HG03196 (cell line): ENCODE results near the gene STIM2.
A peak's percentile ranks its signal among the peaks of the same experiment; 100 is the strongest.
"Not testable (repeated sequence)": the region's sequence is repeated elsewhere in the genome, so short reads cannot be mapped to it uniquely, and the experiment has no call there.

Source experiments
- ATAC-seq: cut with Tn5 transposase; IDR thresholded peaks from one replicate; pipeline ENCODE4 v1.9.1; 2021; ENCODE audit not compliant: unreplicated experiment

The STIM2 gene

DNA sequence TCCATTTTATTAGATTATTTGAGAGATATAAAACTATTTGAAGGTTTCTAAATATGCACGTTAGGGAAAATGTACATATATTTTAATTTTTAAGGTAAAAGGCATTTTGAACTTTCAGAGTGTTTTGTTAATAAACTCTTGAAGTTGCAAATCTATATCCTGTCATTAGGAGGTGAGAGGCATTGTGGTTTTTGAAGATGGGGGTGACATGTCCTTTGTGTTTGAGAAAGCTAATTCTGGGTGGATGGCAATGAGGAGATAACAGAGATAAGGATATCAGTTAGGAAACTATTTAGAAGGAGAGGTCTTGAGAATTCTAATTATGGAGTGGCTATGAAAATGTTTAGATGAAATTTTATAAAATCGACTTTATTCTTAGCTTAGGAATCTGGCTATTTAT lies 6.1 kb downstream of the STIM2 start:
- ATAC-seq: no peak

DNA sequence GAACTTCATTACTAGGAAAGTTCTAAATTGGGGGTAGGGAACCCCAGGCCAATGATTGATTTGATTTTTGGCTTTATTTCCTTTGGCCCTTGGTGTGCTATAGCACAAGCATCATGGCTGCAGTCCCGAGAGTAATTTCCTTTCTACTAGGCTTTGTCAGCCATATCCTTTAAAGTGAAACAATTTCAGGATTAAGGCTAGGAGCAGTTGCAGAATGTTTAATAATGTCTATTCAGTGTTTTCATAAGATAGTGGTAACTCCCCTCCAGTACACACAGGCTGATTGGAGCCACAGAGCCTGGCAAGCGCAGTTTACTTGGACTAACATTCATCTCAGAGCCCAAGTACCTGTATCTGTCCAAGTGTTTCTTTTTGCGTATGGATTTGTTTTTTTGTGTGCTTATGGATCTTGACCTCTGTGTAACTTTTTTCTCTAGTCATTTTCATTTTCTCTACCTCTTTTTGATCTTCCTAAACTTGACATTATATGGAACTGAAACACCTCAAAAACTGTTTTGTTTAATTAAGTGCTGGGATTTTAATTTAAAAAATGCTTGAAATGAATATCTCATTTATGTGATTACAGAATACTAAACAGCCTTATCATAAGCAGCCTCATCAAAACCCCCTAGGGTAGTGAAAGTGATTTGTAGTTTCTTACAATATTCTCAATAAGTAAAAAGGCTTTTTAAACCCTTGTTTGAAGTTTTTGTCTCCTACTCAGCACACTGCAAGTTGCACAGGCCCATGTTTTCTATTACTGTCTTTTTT lies 7.5 kb downstream of the STIM2 start:
- ATAC-seq: no peak

DNA sequence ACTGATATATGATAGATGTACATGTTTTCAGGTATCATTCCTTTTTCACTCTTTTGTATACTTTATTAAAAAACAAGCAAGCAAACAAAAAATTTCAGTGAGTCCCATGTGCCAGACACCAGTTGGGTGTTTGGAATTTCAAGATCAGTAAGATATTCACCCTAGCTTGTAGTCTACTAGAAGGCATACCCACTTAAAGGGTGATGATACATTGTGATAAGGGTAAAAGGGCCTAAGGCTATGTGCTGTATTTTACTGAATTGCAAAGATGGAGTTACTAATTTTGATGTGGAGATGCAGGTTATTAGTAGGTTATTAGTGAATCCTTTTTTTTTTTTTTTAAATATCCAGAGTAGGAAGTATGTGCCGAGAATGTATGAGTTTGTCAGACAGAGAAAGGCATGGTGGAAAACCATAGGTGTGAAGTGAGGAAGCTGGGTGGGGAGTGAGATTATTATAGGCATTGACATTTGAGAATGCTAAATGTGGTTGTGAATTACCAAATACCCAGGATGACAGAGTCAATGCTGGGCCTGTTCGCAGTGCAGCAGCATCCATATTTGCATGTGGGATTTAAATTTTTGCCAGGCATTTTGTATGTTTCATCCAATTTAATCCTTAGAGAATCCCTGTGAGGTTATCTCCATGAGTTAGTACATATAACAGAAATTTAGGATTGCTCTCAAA lies 10.1 kb downstream of the STIM2 start:
- ATAC-seq: no peak

DNA sequence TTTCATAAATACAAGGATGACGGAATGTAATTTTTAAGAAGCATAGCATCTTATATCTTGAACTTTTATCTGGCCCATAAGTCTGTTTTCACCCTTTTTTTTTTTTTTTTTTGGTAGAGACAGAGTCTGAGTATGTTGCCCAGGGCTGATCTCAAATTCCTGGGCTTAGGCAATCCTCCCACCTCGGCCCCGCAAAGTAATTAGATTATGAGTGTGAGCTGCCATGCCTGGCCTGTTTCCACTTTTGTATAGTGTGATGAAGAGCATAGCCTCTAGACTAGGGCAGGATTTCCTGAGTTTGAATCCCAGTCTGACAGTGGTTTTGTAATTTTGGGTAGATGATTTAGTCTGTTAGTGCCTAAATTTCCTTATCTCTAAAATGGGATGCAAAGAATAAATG lies 11.0 kb downstream of the STIM2 start:
- ATAC-seq: no peak

DNA sequence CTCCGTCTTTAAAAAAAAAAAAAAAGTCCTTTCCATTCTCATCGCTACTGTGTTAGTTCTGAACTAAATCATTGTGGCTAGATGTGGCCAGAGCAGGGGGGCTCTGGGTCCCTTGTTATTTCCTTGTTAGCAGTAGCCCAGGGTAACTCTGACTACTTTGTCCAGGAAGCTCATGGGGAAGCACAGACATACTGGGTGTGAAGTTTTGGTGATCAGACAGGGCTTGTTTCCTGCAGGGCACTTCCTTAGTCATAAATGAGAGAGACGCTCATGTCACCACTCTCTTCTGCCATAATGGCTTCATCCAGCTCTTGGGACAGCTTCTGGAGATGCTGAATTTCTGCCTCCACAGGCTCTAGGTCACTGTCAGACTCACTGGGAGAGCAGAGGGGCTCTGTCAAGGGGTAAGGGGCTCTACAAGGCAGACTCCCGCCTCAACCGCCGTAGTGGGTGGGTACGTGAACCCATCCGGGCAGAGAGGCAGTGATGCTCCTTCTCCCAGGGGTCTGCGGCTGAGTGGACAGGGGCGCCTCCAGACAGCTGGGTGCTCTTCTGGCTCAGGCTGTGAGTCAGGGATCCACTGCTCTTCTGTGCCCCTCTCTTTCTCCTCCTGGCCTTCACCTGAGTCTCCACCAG lies 12.9 kb downstream of the STIM2 start:
- ATAC-seq: peak; percentile 85

DNA sequence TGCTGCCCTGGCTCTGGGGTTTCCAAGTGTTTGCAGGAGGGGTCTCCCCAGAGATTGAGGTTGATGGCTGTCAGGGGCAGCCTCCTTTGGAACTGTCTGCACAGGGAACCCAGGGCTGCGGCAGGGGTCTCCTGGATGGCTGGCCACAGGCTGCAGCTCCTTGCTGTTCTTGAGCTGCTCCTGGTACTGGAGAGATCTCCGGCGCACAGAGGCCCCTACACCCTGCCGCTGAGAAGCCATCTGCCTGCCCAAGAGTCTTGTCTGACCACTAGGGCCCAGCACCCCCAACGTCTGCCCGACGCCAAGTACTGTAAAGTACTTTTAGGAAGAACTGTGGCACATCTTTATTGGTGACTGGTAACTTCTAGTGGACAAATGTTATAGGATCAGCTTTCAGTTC lies 13.5 kb downstream of the STIM2 start:
- ATAC-seq: no peak

DNA sequence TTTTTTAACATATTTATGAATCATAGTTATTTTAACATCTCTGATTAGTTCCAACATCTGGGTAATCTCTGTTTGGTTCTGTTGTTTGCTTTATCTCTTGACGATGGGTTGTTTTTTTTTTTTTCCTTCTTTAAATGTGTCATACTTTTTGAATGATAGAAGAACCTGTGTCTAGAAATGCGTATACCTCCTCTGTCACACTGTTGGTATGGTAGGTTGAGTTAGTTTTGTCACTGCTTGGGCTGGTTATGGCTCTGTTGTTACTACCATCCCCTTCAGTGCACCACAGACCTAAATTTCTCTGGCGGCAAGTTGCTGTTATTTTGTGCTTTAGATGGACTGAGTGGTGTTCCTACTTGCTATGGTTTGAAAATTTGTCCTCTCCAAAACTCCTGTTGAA lies 16.8 kb downstream of the STIM2 start:
- no peak for ATAC-seq

DNA sequence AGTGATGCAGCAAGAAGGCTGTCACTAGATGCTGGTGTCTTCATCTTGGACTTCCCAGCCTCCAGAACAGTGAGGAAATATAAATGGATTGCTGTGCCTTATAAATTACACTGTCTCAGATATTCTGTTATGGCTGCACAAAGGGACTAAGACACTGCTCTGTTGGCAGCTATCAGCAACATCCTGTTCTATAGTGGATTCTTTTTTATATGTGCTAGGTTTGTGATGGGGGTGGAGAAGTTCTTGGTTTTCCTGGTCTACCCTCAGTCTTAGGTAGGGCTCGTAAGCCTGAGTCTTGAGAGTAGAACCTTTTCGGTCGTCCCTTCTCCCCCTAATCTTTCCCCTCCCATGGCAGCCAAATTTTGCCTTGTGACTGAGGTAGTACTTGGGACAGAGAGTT lies 17.3 kb downstream of the STIM2 start:
- no peak for ATAC-seq

DNA sequence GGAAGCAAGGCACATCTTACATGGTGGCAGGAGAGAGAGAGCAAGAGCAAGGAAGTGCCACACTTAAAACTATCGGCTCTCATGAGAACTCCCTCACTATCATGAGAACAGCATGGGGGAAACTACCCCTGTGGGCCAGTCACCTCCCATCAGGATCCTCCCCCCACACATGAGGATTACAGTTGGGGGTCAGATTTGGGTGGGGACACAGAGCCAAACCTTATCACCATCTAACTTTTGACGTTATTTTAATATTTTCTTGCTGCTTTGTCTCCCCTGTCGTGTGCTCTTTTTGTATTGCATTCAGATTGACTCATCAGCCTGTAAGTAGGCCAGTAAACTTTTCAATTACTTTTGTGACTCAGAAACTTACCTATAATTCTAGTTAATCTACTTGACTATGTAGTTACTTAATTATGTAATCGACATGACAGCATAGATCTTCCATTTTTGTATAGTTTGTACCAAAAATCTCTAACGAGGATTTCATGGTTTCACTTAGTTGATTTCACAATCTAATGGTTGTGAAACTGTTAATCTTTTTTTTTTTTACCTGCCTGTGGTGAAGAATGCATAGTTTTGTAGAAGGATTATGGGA lies 18.3 kb downstream of the STIM2 start:
- no peak for ATAC-seq

DNA sequence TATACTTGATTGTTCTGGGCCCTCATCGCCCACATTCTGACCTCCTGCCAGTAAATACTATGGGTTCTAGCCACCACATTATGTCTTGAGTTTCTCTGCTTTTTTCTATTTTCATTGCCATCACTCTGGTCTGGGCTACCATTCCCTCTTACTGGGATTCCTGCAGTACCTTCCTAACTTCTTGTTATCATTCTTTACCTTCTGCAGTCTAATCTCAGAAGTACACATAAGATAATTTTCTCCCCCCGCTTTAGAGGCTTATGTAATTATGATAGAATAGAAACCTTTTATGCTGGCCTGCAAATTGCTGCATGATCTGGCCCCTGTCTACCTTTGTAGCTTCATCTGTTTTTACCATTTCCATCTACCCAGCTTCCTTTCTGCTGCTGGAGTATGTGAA lies 19.2 kb downstream of the STIM2 start:
- no peak for ATAC-seq

DNA sequence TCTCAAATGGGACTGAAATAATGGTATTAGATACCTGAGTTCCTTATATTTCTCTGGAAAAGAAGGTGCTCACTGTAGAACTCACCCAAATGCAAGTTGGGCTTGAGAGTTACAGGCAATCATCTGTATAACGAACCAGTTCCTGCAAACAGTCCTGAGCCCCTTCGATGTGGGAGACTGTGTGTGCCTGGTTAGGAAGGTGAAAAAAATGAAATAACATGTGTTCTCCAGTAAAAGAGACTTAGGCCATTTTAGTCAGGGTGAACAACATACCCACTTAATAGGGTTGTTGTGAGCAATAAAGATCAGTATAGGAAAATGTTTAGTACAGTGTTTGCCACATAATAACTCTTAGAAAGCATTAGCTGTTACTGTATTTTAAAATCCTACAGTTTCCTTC lies 23.4 kb downstream of the STIM2 start:
- ATAC-seq: no peak

DNA sequence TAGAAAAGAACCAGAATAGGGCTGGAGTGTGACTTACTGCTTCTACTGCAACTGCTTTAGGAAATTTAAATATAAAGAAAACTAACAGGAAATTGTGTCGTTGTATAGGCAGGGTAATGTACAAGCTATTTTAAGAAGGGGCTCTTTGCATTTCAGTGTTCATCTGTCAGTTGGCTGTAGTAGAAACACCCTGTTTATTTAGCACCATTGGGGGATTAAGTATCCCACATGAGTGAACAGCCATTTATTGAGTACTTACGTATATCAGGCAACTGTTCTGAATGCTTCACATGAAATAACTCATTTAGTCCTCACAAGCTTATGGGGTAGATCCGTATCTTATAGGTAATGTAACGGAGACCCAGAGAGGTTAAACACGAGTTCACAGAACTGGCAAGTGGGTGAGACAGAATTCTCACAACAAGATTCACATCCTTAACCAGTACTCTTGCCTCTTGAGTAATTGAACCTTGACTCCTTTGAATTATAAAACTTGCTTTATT lies 23.9 kb downstream of the STIM2 start:
- ATAC-seq: peak; percentile 52

DNA sequence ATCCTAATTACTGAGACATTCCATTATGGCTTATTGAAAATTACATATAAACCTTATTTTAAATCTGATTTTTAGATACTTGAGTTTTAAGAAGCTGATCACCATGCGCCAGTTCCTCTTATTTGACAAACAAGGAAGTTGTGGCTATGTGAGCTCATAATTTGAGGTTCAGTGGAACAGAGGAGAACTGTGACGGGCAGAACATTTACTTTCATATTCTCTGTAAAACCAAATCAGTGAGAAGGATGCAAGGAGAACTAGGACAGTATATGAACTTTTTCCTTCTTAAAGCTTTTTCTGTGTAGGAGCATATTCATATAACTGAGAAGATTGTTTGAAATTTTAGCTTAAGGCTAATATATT lies 25.3 kb downstream of the STIM2 start:
- peak; percentile 80 for ATAC-seq

DNA sequence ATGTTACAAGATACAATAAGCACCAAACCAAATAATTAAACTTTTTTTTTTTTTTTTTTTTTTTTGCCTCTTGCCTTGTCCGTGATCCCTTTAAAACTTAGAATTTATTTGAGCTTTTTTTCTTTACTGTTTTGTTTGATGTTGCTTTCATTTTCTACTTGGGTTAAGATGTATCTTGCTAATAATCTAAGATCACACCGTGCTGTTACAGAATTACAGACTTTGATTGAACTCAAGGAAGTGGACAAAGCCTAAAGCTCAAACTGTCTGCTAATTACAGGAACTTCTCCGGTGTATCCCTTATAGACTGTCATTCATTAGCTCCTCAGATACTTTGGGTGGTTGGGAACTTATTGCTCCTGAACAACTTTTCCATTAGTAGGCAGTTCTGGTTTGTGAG lies 26.5 kb downstream of the STIM2 start:
- ATAC-seq: no peak

DNA sequence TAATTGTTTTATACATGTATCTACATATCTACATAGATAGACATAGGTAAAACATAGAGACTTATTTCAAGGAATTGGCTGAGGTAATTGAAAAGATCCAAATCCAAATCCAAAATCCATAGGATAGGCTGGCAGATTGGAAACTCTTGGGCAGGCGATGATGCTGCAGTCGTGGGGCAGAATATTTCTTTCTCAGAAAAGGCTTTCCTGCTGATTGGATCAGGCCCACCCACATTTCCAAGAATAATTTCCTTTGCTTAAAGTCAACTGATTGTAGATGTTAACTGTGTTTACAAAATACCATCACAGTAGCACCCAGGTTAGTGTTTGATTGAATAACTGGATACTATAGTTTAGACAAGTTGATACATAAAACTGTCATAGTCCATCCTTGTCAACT lies 27.2 kb downstream of the STIM2 start:
- ATAC-seq: no peak

DNA sequence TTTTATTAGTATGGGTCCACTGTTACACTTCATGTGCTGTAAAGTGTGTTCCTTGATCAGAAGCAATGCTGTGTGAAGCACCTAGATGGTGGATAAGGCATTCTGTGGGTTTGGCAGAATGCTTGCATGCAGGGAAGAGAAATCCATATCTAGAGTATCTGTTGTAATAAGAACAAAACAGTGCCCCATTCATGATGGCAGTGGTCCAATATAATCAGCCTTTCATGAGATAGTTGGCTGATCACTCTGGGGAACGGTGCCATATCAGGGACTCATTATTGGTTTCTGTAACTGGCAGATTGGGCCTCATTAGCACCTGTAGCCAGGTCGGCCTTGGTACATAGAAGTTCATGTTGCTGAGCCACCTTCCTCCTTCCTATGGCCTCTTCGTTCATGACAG lies 28.7 kb downstream of the STIM2 start:
- no peak for ATAC-seq

DNA sequence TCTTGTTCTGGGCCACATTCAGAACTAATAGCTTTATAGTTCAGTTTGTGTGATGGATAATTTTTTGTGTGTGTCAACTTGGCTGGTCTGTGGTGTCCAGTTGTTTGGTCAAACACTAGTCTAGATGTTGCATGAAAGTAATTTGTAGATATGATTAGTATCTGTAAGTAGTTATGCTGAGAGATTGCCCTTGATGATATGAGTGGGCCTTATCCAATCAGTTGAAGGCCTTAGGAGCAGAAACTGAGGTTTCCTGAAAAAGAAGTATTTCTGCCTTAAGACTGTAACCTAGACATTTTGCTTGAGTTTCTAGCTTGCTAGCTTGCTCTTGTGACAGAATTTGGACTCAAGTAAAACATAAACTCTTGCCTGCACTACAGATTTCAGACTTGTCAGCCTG lies 30.4 kb downstream of the STIM2 start:
- no peak for ATAC-seq

DNA sequence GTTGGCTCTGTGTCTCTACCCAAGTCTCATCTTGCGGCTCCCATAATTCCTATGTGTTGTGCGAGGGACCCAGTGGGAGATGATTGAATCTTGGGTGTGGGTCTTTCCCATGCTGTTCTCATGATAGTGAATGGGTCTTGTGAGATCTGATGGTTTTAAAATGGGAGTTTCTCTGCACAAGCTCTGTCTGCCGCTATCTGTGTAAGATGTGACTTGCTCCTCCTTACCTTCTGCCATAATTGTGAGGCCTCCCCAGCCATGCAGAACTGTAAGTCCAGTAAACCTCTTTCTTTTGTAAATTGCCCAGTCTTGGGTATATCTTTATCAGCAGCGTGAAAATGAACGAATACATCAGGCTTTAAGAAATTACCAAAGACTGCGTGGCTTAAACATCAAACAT lies 31.2 kb downstream of the STIM2 start:
- no peak for ATAC-seq

DNA sequence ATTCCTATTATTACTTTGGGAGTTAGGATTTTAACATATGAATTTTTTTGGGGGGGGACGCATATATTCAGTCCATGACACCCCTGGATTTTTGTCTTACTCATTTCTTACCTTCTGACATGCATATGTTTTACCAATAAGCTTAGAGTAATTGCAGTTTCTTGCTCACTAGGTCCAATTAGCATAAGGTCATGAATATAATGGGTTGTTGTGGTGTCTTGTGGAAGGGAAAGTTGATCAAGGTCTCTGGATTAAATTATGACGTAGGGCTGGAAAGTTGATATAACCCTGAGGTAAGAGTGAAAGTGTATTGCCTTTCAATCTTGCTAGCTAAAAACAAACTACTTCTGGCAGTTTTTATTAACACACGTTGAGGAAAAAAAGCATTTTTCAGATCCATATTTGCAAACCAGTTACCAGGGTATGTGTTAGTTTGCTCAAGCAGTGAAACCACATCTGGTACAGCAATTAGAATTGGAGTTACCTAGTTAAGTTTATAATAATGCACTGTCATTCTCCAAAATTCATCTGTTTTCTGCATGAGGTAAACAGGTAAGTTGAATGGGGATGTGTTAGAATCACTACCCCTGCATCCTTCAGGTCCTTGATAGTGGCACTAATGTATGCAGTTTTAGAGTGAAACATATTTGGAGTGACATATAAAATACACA lies 32.0 kb downstream of the STIM2 start:
- ATAC-seq: no peak

DNA sequence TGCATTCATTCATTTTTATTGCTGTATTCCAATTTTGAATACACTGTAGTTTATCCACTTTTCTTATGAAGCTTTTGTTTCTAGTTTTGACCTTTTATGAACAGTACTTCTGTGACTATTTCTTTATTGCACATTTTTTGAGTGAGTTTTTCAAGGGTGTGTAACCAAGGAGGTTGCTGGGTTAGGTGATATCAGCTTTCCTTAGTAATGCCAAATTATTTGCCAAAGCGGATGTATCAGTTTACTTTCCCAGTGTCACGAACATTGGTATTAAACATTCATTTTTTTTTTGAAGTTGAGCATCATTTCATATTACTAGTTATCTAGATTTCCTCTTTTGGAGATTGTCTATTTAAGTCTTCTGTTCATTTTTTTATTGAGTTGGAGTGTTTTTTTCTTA lies 32.9 kb downstream of the STIM2 start:
- no peak for ATAC-seq

DNA sequence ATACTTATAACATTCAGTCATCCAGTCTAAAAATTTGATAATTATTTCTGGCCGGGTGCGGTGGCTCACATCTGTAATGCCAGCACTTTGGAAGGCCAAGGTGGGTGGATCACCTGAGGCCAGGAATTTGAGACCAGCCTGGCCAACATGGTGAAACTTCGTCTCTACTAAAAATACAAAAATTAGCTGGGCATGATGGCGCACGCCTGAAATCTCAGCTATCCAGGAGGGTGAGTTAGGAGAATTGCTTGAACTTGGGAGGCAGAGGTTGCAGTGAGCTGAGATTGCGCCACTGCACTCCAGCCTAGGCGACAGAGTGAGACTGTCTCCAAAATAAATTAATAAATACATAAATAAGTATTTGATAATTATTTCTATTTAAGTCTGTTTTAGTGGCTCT lies 34.2 kb downstream of the STIM2 start:
- not testable (repeated sequence) for ATAC-seq
